HepG2 (cell line): ENCODE data around the gene KCTD21. TPM values are rescaled to one million over a fixed set of nuclear protein-coding genes. Genes with fewer than 3 reads are reported as not detected.

ENCODE experiments used
- CENPT ChIP-seq: sonication (generic); formaldehyde crosslinking; IDR thresholded peaks from 2 replicates; pipeline ENCODE4 v1.8.0; 2022; ENCODE audit warnings: low read depth, mild to moderate bottlenecking, moderate library complexity, missing genetic modification reagents
- HHEX ChIP-seq: IDR thresholded peaks from 2 replicates; pipeline ENCODE4 v1.6.1; 2016; ENCODE audit warnings: control low read depth
- HNF1A ChIP-seq, 2 experiments: sonication (generic) in 1 of 2; formaldehyde crosslinking in 1 of 2; IDR thresholded peaks; 2 replicates each; pipeline versions ENCODE4 v1.4.0 to v1.6.1; 2016 to 2020; ENCODE audit warnings: borderline replicate concordance in 1 of 2, low read depth in 1 of 2, mild to moderate bottlenecking in 1 of 2, missing genetic modification reagents in 1 of 2
- HOXA9 ChIP-seq: sonication (generic); formaldehyde crosslinking; IDR thresholded peaks from 2 replicates; pipeline ENCODE4 v1.8.1; 2022; ENCODE audit warnings: missing genetic modification reagents, mild to moderate bottlenecking, moderate library complexity, borderline replicate concordance
- KAT8 ChIP-seq: IDR thresholded peaks from 2 replicates; pipeline ENCODE4 v1.6.1; 2016; ENCODE audit warnings: missing genetic modification reagents, missing compliant biosample characterization
- MATR3 ChIP-seq: sonication (generic); formaldehyde crosslinking; IDR thresholded peaks from 2 replicates; pipeline ENCODE4 v1.4.0; 2020; ENCODE audit warnings: missing genetic modification reagents
- PTBP1 ChIP-seq: fragments of 200-400 bp; formaldehyde crosslinking; IDR thresholded peaks from 2 replicates; pipeline ENCODE4 v1.6.1; 2018; ENCODE audit warnings: low read length, low read depth; ENCODE audit not compliant: poor library complexity, severe bottlenecking
- RBAK ChIP-seq: sonication (generic); formaldehyde crosslinking; IDR thresholded peaks from 2 replicates; pipeline ENCODE4 v1.5.1; 2020; ENCODE audit warnings: mild to moderate bottlenecking, missing genetic modification reagents
- SMC3 ChIP-seq: IDR thresholded peaks from 2 replicates; pipeline ENCODE4 v1.6.1; 2011; ENCODE audit warnings: low read length, improper control_type of control experiment
- SNAPC2 ChIP-seq: sonication (generic); formaldehyde crosslinking; IDR thresholded peaks from 2 replicates; pipeline ENCODE4 v1.8.1; 2022; ENCODE audit warnings: mild to moderate bottlenecking, missing genetic modification reagents
- ZBTB7B ChIP-seq: sonication (generic); formaldehyde crosslinking; IDR thresholded peaks from 2 replicates; pipeline ENCODE4 v1.4.0; 2020; ENCODE audit warnings: missing genetic modification reagents
- ZNF354B ChIP-seq: sonication (generic); formaldehyde crosslinking; IDR thresholded peaks from 2 replicates; pipeline ENCODE4 v1.8.0; 2022; ENCODE audit warnings: mild to moderate bottlenecking, missing genetic modification reagents
- ZNF589 ChIP-seq: sonication (generic); formaldehyde crosslinking; conservative IDR thresholded peaks from 2 replicates; pipeline ENCODE4 v1.8.0; 2022; ENCODE audit warnings: mild to moderate bottlenecking, moderate library complexity, missing genetic modification reagents
- ZNF619 ChIP-seq: sonication (generic); formaldehyde crosslinking; IDR thresholded peaks from 2 replicates; pipeline ENCODE4 v1.4.0; 2020; ENCODE audit warnings: mild to moderate bottlenecking, missing genetic modification reagents
- ZNF747 ChIP-seq: sonication (generic); formaldehyde crosslinking; IDR thresholded peaks from 2 replicates; pipeline ENCODE4 v1.8.1; 2023; ENCODE audit warnings: missing genetic modification reagents, mild to moderate bottlenecking, borderline replicate concordance
- ZSCAN22 ChIP-seq: sonication (generic); formaldehyde crosslinking; IDR thresholded peaks from 2 replicates; pipeline ENCODE4 v1.4.0; 2020; ENCODE audit warnings: mild to moderate bottlenecking, missing genetic modification reagents
- polyA plus RNA-seq, 8 experiments: library from polyadenylated mRNA; depleted of rRNA in 3 of 8; stranded (reverse) in 7 of 8; unstranded in 1 of 8; fragments of >200 nt; fragmentation: Illumina TruSeq in 4 of 8; extraction: Trizol in 4 of 8; gene quantifications; 2 replicates each; pipeline versions ENCODE4 v1.2.1 to v1.2.3, GENCODE V29; 2011 to 2016; ENCODE audit warnings: low read depth in 4 of 8, missing spikeins in 1 of 8, mixed read lengths in 1 of 8; ENCODE audit not compliant: insufficient read depth in 1 of 8
- total RNA-seq, 5 experiments: library from RNA; depleted of rRNA; stranded (reverse); fragments of >200 nt; fragmentation: Illumina TruSeq; extraction: Trizol; gene quantifications; 2 replicates each; pipeline ENCODE4 v1.2.3, GENCODE V29; 2016; ENCODE audit warnings: low read depth in 1 of 5
- TF ChIP-seq, protein P1 (sequence below): sonication (generic); formaldehyde crosslinking; IDR thresholded peaks from 2 replicates; pipeline ENCODE4 v1.8.0; 2022; ENCODE audit warnings: mild to moderate bottlenecking, missing genetic modification reagents
- TF ChIP-seq, protein P2 (sequence below): IDR thresholded peaks from 2 replicates; pipeline ENCODE4 v1.6.1; 2016; ENCODE audit warnings: missing genetic modification reagents, missing compliant biosample characterization
- TF ChIP-seq, protein P3 (sequence below): sonication (generic); formaldehyde crosslinking; IDR thresholded peaks from 2 replicates; pipeline ENCODE4 v1.4.0; 2020; ENCODE audit warnings: mild to moderate bottlenecking, missing genetic modification reagents
- TF ChIP-seq, protein P4 (sequence below): sonication (generic); formaldehyde crosslinking; IDR thresholded peaks from 2 replicates; pipeline ENCODE4 v1.9.0; 2021; ENCODE audit warnings: missing genetic modification reagents, mild to moderate bottlenecking, borderline replicate concordance

The KCTD21 gene
- total and polyA plus RNA-seq, 2 of the 13 experiments (the other 11 are each of a cell fraction or from before 2014, with no cell fraction given): 3.1 to 13.5 TPM

- TF ChIP-seq, protein P1, sequence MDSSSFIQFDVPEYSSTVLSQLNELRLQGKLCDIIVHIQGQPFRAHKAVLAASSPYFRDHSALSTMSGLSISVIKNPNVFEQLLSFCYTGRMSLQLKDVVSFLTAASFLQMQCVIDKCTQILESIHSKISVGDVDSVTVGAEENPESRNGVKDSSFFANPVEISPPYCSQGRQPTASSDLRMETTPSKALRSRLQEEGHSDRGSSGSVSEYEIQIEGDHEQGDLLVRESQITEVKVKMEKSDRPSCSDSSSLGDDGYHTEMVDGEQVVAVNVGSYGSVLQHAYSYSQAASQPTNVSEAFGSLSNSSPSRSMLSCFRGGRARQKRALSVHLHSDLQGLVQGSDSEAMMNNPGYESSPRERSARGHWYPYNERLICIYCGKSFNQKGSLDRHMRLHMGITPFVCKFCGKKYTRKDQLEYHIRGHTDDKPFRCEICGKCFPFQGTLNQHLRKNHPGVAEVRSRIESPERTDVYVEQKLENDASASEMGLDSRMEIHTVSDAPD: no peak; the same call in 1 of the 2 replicates
- TF ChIP-seq ZNF589 (CRISPR knock-in tag): peak; percentile 91
- TF ChIP-seq HHEX (CRISPR knock-in tag): no peak
- TF ChIP-seq HNF1A (IDR thresholded peaks at IDR 0.05; ENCODE audit: low read depth): no peak
- TF ChIP-seq HNF1A (CRISPR knock-in tag; IDR thresholded peaks at IDR 0.05; ENCODE audit: borderline replicate concordance): no peak
- TF ChIP-seq ZBTB7B (CRISPR knock-in tag): peak; percentile 34
- TF ChIP-seq SMC3: 0 out of 2 replicates have a peak, but pooled peaks have one; percentile 24
- TF ChIP-seq ZNF747 (CRISPR knock-in tag): peak; percentile 73; the same call in 1 of the 2 replicates
- TF ChIP-seq SNAPC2: peak; percentile 85; the same call in 1 of the 2 replicates
- TF ChIP-seq ZNF619: peak; percentile 62; the same call in 1 of the 2 replicates
- no peak for TF ChIP-seq ZSCAN22 (CRISPR knock-in tag)
- no peak for TF ChIP-seq RBAK (CRISPR knock-in tag)
- TF ChIP-seq PTBP1: peak; percentile 44
- TF ChIP-seq, protein P2, sequence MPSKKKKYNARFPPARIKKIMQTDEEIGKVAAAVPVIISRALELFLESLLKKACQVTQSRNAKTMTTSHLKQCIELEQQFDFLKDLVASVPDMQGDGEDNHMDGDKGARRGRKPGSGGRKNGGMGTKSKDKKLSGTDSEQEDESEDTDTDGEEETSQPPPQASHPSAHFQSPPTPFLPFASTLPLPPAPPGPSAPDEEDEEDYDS (CRISPR knock-in tag): peak; percentile 96
- peak; percentile 95 for TF ChIP-seq KAT8
- TF ChIP-seq HOXA9: peak; percentile 92; the same call in 1 of the 2 replicates
- TF ChIP-seq, protein P3, sequence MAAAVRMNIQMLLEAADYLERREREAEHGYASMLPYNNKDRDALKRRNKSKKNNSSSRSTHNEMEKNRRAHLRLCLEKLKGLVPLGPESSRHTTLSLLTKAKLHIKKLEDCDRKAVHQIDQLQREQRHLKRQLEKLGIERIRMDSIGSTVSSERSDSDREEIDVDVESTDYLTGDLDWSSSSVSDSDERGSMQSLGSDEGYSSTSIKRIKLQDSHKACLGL (CRISPR knock-in tag): peak; percentile 98; the same call in 1 of the 2 replicates
- no peak; the same call in 1 of the 2 replicates for TF ChIP-seq ZNF354B (CRISPR knock-in tag)
- TF ChIP-seq, protein P4, sequence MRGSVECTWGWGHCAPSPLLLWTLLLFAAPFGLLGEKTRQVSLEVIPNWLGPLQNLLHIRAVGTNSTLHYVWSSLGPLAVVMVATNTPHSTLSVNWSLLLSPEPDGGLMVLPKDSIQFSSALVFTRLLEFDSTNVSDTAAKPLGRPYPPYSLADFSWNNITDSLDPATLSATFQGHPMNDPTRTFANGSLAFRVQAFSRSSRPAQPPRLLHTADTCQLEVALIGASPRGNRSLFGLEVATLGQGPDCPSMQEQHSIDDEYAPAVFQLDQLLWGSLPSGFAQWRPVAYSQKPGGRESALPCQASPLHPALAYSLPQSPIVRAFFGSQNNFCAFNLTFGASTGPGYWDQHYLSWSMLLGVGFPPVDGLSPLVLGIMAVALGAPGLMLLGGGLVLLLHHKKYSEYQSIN (CRISPR knock-in tag): no peak
- TF ChIP-seq MATR3 (CRISPR knock-in tag): no peak
- peak; percentile 77; the same call in 1 of the 2 replicates for TF ChIP-seq CENPT (CRISPR knock-in tag)
Observed at GRCh38 chr11:78139422-78140391, 48.7 kb downstream of the KCTD21 start, which contains the start of gene ALG8 (continued).
